ENCODE results near the gene MLLT1.

DNA sequence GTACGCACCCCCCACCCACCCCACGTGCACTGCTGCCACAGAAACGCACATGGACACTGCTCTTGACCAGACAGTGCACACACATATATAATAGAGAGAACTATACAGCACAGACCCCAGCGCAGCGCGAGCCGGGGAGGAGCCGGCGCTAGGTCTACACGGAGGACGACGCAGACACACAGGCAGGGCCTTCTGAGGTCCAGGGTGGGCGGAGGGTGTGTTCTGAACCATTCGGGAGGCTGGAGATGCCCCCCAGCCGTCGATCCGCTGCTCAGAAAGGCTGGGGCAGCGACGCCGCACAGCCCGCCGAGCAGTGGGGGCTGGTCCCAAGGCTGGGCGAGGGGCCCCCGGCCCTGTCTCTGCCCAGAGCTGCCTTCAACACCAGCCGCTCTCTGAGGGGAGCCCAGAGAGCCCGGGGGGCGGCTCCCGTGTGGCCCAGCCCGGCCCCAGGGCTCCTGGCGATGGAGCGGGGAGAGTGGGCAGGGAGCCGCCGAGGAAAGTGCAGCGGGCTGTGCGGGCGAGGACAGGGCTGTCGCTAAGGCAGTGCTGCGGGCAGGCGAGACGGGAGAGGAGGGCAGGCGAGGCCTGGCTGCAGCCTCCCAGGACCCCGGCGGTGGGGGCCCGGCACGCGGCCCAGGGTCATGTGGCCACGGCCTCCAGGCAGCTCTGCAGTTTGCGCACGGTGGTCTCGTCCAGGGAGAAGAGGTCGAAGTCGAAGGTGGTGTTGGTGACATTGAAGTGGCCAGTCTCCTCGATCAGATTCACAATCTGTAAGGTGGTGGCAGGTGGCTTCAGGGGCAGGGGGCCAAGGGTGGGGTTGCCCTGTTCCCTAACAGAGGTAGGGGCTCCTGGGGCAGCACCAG lies 67.1 kb downstream of the MLLT1 start:
- TF ChIP-seq POLR2A (IDR thresholded peaks at IDR 0.05; ENCODE audit: control extremely low read depth in 1 of 2, low read depth in 2 of 2, low read length in 2 of 2) (no peak), EP300 (IDR thresholded peaks at IDR 0.05; ENCODE audit: borderline replicate concordance in 1 of 2, low read depth in 2 of 2, low read length in 2 of 2) (no peak), POLR2AphosphoS5 (IDR thresholded peaks at IDR 0.05; ENCODE audit: low read depth, low read length) (no peak), JUND (IDR thresholded peaks at IDR 0.05; ENCODE audit: low read length) (no peak), RFX5 (IDR thresholded peaks at IDR 0.05; ENCODE audit: borderline replicate concordance, low read depth, low read length) (no peak), TAF1 (IDR thresholded peaks at IDR 0.05; ENCODE audit: low read depth, low read length) (no peak), HDAC6 (IDR thresholded peaks at IDR 0.05; ENCODE audit: low read depth, low read length) (no peak), GABPA (IDR thresholded peaks at IDR 0.05; ENCODE audit: borderline replicate concordance, insufficient read depth, low read length) (no peak), YY1 (IDR thresholded peaks at IDR 0.05; ENCODE audit: low read depth, low read length) (no peak)
- TF ChIP-seq, protein P1, sequence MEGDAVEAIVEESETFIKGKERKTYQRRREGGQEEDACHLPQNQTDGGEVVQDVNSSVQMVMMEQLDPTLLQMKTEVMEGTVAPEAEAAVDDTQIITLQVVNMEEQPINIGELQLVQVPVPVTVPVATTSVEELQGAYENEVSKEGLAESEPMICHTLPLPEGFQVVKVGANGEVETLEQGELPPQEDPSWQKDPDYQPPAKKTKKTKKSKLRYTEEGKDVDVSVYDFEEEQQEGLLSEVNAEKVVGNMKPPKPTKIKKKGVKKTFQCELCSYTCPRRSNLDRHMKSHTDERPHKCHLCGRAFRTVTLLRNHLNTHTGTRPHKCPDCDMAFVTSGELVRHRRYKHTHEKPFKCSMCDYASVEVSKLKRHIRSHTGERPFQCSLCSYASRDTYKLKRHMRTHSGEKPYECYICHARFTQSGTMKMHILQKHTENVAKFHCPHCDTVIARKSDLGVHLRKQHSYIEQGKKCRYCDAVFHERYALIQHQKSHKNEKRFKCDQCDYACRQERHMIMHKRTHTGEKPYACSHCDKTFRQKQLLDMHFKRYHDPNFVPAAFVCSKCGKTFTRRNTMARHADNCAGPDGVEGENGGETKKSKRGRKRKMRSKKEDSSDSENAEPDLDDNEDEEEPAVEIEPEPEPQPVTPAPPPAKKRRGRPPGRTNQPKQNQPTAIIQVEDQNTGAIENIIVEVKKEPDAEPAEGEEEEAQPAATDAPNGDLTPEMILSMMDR (IDR thresholded peaks at IDR 0.05; ENCODE audit: control extremely low read depth in 1 of 3, insufficient read depth in 1 of 3, low read depth in 1 of 3, low read length in 3 of 3): no peak
- TF ChIP-seq, protein P2, sequence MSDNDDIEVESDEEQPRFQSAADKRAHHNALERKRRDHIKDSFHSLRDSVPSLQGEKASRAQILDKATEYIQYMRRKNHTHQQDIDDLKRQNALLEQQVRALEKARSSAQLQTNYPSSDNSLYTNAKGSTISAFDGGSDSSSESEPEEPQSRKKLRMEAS (IDR thresholded peaks at IDR 0.05): no peak
